HCT116 (cell line): Measurements from ENCODE around the gene PIK3CA. TPM values are rescaled to one million over a fixed set of nuclear protein-coding genes. Genes with fewer than 3 reads are reported as not detected.

Experiments used
- ATAC-seq: fragments of 200-7000 bp; cut with Tn5 transposase; 2 replicates; pipeline ENCODE4 v1.9.1; 2020; ENCODE audit warnings: mild to moderate bottlenecking, moderate library complexity
- BruUV-seq: library from RNA; stranded (reverse); fragments of 400-500 nt; replicated peaks from 2 replicates; lab custom pipeline; 2021; lab: Mats Ljungman, UMichigan
- CTCF ChIA-PET: fragments of 300-600 bp; sonication (Branson Sonifier 250); formaldehyde crosslinking; loops from one replicate; lab custom pipeline; 2021; ENCODE audit warnings: antibody characterized with exemption; lab: Charles Lee
- POLR2A ChIA-PET: fragments of 300-600, 350-600 bp; sonication (Branson Sonifier 250); formaldehyde crosslinking; loops from one replicate; lab custom pipeline; 2021; ENCODE audit warnings: antibody characterized with exemption; lab: Charles Lee
- RAD21 ChIA-PET, 2 experiments: fragments of 300-600 bp; sonication (Branson Sonifier 250); formaldehyde crosslinking; loops; one replicate each; lab custom pipeline; 2023; ENCODE audit warnings: low total read pairs in 2 of 2; ENCODE audit not compliant: uncharacterized antibody in 2 of 2, unreplicated experiment in 2 of 2, low non-redundant PET in 1 of 2; lab: Charles Lee
- DNase-seq: peaks from one replicate; pipeline ENCODE4 v3.0.0-alpha.2; 2010; ENCODE audit warnings: low read depth, low spot score
- H2AFZ ChIP-seq: fragments of 200-600 bp; shearing (Covaris generic), sonication (generic); 2 replicates; pipeline ENCODE4 v1.6.1; 2017; ENCODE audit warnings: low read depth, mixed run types, mixed read lengths, antibody characterized with exemption, low read length; ENCODE audit not compliant: poor library complexity, severe bottlenecking
- H3K27ac ChIP-seq: 2 replicates; pipeline ENCODE4 v1.5.1; 2012; ENCODE audit warnings: low read depth, low read length
- H3K27me3 ChIP-seq: fragments of 200-600 bp; sonication (generic); 2 replicates; pipeline ENCODE4 v1.6.1; 2016; ENCODE audit warnings: mixed run types, low read length, mixed read lengths; ENCODE audit not compliant: insufficient read depth
- H3K36me3 ChIP-seq, 2 experiments: fragments of 200-500 bp in 1 of 2; fragments of 200-600 bp in 1 of 2; sonication (Bioruptor generic) in 1 of 2; sonication (generic) in 1 of 2; 2 replicates each; pipeline versions ENCODE4 v1.5.1 to v1.6.1; 2014 to 2016; ENCODE audit warnings: low read length in 2 of 2, inconsistent platforms in 1 of 2, mixed read lengths in 1 of 2, mixed run types in 1 of 2; ENCODE audit not compliant: insufficient read depth in 2 of 2, control insufficient read depth in 1 of 2
- H3K4me1 ChIP-seq, 2 experiments: fragments of 200-600 bp in 1 of 2; sonication (generic) in 1 of 2; 2 replicates each; pipeline versions ENCODE4 v1.5.1 to v1.6.1; 2012 to 2017; ENCODE audit warnings: low read length in 2 of 2, inconsistent platforms in 1 of 2, mild to moderate bottlenecking in 1 of 2, mixed read lengths in 1 of 2, mixed run types in 1 of 2, moderate library complexity in 1 of 2; ENCODE audit not compliant: insufficient read depth in 2 of 2, control insufficient read depth in 1 of 2
- H3K4me2 ChIP-seq: fragments of 200-600 bp; sonication (generic); 2 replicates; pipeline ENCODE4 v1.6.1; 2017; ENCODE audit warnings: mixed run types, low read length, mixed read lengths
- H3K4me3 ChIP-seq, 2 experiments: fragments of 200-600 bp in 1 of 2; sonication (generic) in 1 of 2; replicated peaks in 1 of 2; 2 replicates each; pipeline ENCODE4 v1.5.1; 2011 to 2016; ENCODE audit warnings: low read length in 2 of 2, control low read depth in 1 of 2, low read depth in 1 of 2, mild to moderate bottlenecking in 1 of 2, mixed read lengths in 1 of 2, mixed run types in 1 of 2
- H3K79me2 ChIP-seq: fragments of 200-600 bp; sonication (generic); 2 replicates; pipeline ENCODE4 v1.6.1; 2017; ENCODE audit warnings: mild to moderate bottlenecking, mixed run types, low read length, moderate library complexity, mixed read lengths; ENCODE audit not compliant: insufficient read depth
- H3K9ac ChIP-seq: fragments of 200-600 bp; sonication (generic); 2 replicates; pipeline ENCODE4 v1.6.1; 2016; ENCODE audit warnings: low read length, mixed read lengths
- H3K9me2 ChIP-seq: fragments of 200-600 bp; sonication (generic), shearing (Covaris generic); 2 replicates; pipeline ENCODE4 v1.6.1; 2017; ENCODE audit warnings: mixed run types, mild to moderate bottlenecking, moderate library complexity; ENCODE audit not compliant: insufficient read depth
- H3K9me3 ChIP-seq, 2 experiments: fragments of 200-500 bp in 1 of 2; fragments of 200-600 bp in 1 of 2; sonication (Bioruptor generic) in 1 of 2; sonication (generic) in 1 of 2; 2 replicates each; pipeline ENCODE4 v1.6.1; 2014 to 2017; ENCODE audit warnings: low read length in 2 of 2, mixed read lengths in 2 of 2, inconsistent platforms in 1 of 2, low read depth in 1 of 2, mild to moderate bottlenecking in 1 of 2, mixed run types in 1 of 2, moderate library complexity in 1 of 2; ENCODE audit not compliant: control insufficient read depth in 1 of 2, insufficient read depth in 1 of 2
- H4K20me1 ChIP-seq: fragments of 200-600 bp; sonication (generic), shearing (Covaris generic); 2 replicates; pipeline ENCODE4 v1.6.1; 2017; ENCODE audit warnings: mixed run types, mild to moderate bottlenecking, moderate library complexity; ENCODE audit not compliant: insufficient read depth
- CEBPB ChIP-seq: IDR thresholded peaks from 2 replicates; pipeline ENCODE4 v1.6.1; 2012; ENCODE audit warnings: low read depth
- EGR1 ChIP-seq: IDR thresholded peaks from 2 replicates; pipeline ENCODE4 v1.6.1; 2012; ENCODE audit warnings: low read depth
- ELF1 ChIP-seq: IDR thresholded peaks from 2 replicates; pipeline ENCODE4 v1.6.1; 2012; ENCODE audit warnings: low read depth, borderline replicate concordance
- EZH2phosphoT487 ChIP-seq: fragments of 200-600 bp; IDR thresholded peaks from 2 replicates; pipeline ENCODE4 v1.6.1; 2018; ENCODE audit warnings: antibody characterized with exemption, borderline replicate concordance
- FOSL1 ChIP-seq: IDR thresholded peaks from 2 replicates; pipeline ENCODE4 v1.6.1; 2012; ENCODE audit warnings: low read depth
- POLR2A ChIP-seq: IDR thresholded peaks from 2 replicates; pipeline ENCODE4 v1.7.0; 2011; ENCODE audit warnings: borderline replicate concordance; ENCODE audit not compliant: insufficient read depth, insufficient read length; ENCODE audit errors: extremely low read depth
- POLR2AphosphoS5 ChIP-seq: IDR thresholded peaks from 2 replicates; pipeline ENCODE4 v1.6.1; 2011; ENCODE audit warnings: mild to moderate bottlenecking, low read depth, low read length, moderate library complexity
- RAD21 ChIP-seq: IDR thresholded peaks from 2 replicates; pipeline ENCODE4 v1.6.1; 2012; ENCODE audit warnings: low read depth, mild to moderate bottlenecking
- REST ChIP-seq: IDR thresholded peaks from 2 replicates; pipeline ENCODE4 v1.6.1; 2012; ENCODE audit warnings: low read depth
- SP1 ChIP-seq: IDR thresholded peaks from 2 replicates; pipeline ENCODE4 v1.6.1; 2012; ENCODE audit warnings: low read depth
- TCF7L2 ChIP-seq: IDR thresholded peaks from 2 replicates; pipeline ENCODE4 v1.7.0; 2011; ENCODE audit warnings: borderline replicate concordance, inconsistent platforms; ENCODE audit not compliant: insufficient read depth, insufficient read length; ENCODE audit errors: extremely low read depth
- intact Hi-C: fragments of 100-400 bp; cut with micrococcal nuclease; formaldehyde crosslinking; loops from 2 replicates; pipeline ENCODE4 v1.10.0; 2022
- total RNA-seq: library from RNA; stranded (reverse); gene quantifications from one replicate; pipeline ENCODE4 v1.2.1, GENCODE V29; 2021; ENCODE audit not compliant: unreplicated experiment

PIK3CA gene
- total RNA-seq, 1 experiment from 2014 or later: 17.9 TPM

DNA sequence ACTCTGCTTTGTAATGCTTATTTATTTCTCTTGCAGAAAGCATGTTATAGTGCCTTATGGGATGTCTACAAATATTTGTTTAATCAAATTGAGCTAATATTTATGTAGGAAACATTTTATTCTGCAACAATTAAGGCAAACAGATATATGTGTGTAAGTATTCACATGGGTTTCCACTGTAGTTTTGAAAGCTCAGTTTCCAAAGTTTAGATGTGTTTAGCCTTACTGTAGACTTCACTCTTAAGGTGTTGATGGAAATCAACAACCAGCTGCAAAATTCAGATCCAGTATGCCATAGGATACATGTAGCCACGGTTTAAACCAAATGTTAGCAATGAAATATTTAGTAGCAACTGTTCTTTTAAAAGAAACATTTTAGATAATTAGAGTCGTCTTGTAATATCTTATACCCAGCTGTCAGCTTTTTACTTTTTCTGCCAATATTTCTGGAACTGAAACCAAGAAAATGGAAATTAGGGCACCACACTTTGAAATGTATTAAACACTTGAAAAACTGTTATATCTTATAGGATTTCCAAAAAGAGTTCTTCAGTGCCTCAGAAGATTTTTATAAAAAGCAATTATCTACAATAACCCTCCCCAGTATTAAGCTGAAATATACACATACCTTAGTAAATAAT, 18.5 kb downstream of the PIK3CA start:
- H3K4me1 ChIP-seq: no peaks in the 10 kb centered on the region
- no peaks in the 10 kb centered on the region for H3K27me3 ChIP-seq
- H3K4me3 ChIP-seq: no peak overlapping the region
- no peak overlapping the region for H3K4me2 ChIP-seq
- H4K20me1 ChIP-seq: no peaks in the 10 kb centered on the region
- TF ChIP-seq REST (no peak), FOSL1 (no peak), EGR1 (no peak), TCF7L2 (no peak), EZH2phosphoT487 (no peak), RAD21 (no peak), POLR2A (no peak), CEBPB (no peak), POLR2AphosphoS5 (no peak), SP1 (no peak), ELF1 (no peak)
- DNase-seq (no peak), ATAC-seq (no peak)
- no TSS peak for BruUV-seq
- ChIA-PET POLR2A (no interaction called here), CTCF (no interaction called here), RAD21 (no interaction called here)
- intact Hi-C loops: no loop called here
- no peak overlapping the region for H3K27ac ChIP-seq
- no peaks in the 10 kb centered on the region for H3K9me2 ChIP-seq
- H3K79me2 ChIP-seq: 0 out of 2 replicates have a peak, but pooled peaks cover 3% of the 10 kb centered on the region
- H2AFZ ChIP-seq: no peak overlapping the region
- no peaks in the 10 kb centered on the region for H3K9me3 ChIP-seq
- H3K36me3 ChIP-seq: no peaks in the 10 kb centered on the region
- H3K9ac ChIP-seq: no peak overlapping the region
